Ovary (tissue), 3 donors: ENCODE data around the gene EHBP1.

Experiments
- POLR2A ChIP-seq: fragments of 450-650 bp; IDR thresholded peaks from one replicate; pipeline ENCODE4 v1.6.1; 2017; ENCODE audit warnings: antibody characterized with exemption, mild to moderate bottlenecking, moderate library complexity
- TF ChIP-seq, protein P1 (sequence below), 3 donors: fragments of 450-650 bp in 2 of 3; fragments of 200-600 bp in 1 of 3; IDR thresholded peaks; one replicate each; pipeline versions ENCODE4 v1.5.1 to v1.8.0; 2016 to 2022; ENCODE audit warnings: antibody characterized with exemption in 3 of 3, mild to moderate bottlenecking in 1 of 3
- donor health status: DM: no; HTN: no; CAD: no.

DNA sequence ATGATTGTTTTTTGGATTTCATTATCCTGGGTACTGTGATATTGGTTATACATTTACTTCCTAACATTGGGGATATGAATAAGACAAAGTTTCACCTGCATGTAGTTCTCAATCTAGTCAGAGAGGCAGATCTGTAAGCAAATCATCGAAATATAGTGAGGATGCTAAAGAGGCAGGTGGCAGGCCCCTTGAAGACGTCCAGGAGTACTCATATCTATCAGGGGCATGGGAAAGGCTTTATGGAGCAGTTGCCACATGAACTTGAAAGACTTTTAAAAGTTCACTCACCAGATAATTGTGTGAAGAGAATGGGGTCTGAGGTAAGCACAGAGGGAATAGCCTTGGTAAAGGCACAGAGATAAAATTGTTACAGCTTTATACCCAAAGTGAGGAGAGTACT lies 78.8 kb downstream of the EHBP1 start:
- no peak for TF ChIP-seq POLR2A
- TF ChIP-seq, protein P1, sequence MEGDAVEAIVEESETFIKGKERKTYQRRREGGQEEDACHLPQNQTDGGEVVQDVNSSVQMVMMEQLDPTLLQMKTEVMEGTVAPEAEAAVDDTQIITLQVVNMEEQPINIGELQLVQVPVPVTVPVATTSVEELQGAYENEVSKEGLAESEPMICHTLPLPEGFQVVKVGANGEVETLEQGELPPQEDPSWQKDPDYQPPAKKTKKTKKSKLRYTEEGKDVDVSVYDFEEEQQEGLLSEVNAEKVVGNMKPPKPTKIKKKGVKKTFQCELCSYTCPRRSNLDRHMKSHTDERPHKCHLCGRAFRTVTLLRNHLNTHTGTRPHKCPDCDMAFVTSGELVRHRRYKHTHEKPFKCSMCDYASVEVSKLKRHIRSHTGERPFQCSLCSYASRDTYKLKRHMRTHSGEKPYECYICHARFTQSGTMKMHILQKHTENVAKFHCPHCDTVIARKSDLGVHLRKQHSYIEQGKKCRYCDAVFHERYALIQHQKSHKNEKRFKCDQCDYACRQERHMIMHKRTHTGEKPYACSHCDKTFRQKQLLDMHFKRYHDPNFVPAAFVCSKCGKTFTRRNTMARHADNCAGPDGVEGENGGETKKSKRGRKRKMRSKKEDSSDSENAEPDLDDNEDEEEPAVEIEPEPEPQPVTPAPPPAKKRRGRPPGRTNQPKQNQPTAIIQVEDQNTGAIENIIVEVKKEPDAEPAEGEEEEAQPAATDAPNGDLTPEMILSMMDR (IDR thresholded peaks at IDR 0.05): no peak
